HFFc6 (cell line): Measurements from ENCODE around the gene SNF8. TPM values are rescaled to one million over a fixed set of nuclear protein-coding genes. Genes with fewer than 3 reads are reported as not detected.
A peak's percentile ranks its signal among the peaks of the same experiment; 100 is the strongest.
"Not testable (repeated sequence)": the region's sequence is repeated elsewhere in the genome, so short reads cannot be mapped to it uniquely, and the experiment has no call there.

Source experiments
- DNase-seq: peaks from one replicate; pipeline ENCODE4 v3.0.0-alpha.2; 2018
- H3K27ac Mint-ChIP-seq: 2 replicates; pipeline ENCODE4 v1.8.0; 2020; ENCODE audit warnings: mild to moderate bottlenecking, mixed read lengths
- H3K27me3 Mint-ChIP-seq: 2 replicates; pipeline ENCODE4 v1.8.0; 2021; ENCODE audit warnings: mild to moderate bottlenecking, moderate library complexity, mixed read lengths; ENCODE audit not compliant: insufficient read depth
- H3K36me3 Mint-ChIP-seq: 2 replicates; pipeline ENCODE4 v1.8.0; 2021; ENCODE audit warnings: low read depth, mixed read lengths
- H3K4me1 Mint-ChIP-seq: 2 replicates; pipeline ENCODE4 v1.8.0; 2020; ENCODE audit warnings: low read depth, mixed read lengths
- H3K4me3 Mint-ChIP-seq: 2 replicates; pipeline ENCODE4 v1.8.0; 2020; ENCODE audit warnings: mild to moderate bottlenecking, moderate library complexity, mixed read lengths
- H3K9me3 Mint-ChIP-seq: 2 replicates; pipeline ENCODE4 v1.8.0; 2020; ENCODE audit warnings: mild to moderate bottlenecking, mixed read lengths
- total RNA-seq, 6 experiments: library from RNA; stranded (reverse); fragmentation: NEBNext Ultra II Directional; extraction: Animal tissue kit (Norgen Biotek cat#: 25700); gene quantifications; 2 replicates in 1 of 6; 3 replicates in 5 of 6; pipeline ENCODE4 v1.2.3, GENCODE V29; 2021
- TF ChIP-seq, protein P1 (sequence below): fragments of 200-600 bp; sonication (generic); IDR thresholded peaks from 2 replicates; pipeline ENCODE4 v1.5.0; 2021; ENCODE audit warnings: antibody characterized with exemption, mild to moderate bottlenecking

The SNF8 gene
- total RNA-seq, 6 experiments from 2014 or later = 131 to 176 (median 157) TPM

DNA sequence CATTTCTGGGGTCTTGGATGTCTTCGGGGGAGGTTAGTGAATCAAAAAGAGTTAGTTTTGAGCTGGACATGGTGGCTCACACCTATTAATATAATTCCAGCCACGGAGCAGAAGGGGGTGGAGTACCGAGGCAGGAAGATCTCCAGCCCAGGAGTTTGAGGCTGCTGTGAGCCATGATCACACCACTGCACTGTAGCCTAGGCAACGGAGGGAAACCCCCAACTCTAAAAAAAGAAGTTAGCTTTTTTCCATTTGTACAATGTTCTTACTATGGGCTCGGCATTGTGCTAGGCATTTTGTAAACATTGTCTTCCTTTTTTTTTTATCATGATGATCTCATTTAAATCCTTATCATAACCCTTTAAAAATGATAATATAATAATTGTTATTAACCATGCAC, 8.3 kb upstream of the SNF8 start:
- no peaks in the 10 kb centered on the region for H3K36me3 Mint-ChIP-seq
- peaks cover 21% of the 10 kb centered on the region for H3K4me1 Mint-ChIP-seq
- H3K9me3 Mint-ChIP-seq = no peaks in the 10 kb centered on the region
- TF ChIP-seq, protein P1, sequence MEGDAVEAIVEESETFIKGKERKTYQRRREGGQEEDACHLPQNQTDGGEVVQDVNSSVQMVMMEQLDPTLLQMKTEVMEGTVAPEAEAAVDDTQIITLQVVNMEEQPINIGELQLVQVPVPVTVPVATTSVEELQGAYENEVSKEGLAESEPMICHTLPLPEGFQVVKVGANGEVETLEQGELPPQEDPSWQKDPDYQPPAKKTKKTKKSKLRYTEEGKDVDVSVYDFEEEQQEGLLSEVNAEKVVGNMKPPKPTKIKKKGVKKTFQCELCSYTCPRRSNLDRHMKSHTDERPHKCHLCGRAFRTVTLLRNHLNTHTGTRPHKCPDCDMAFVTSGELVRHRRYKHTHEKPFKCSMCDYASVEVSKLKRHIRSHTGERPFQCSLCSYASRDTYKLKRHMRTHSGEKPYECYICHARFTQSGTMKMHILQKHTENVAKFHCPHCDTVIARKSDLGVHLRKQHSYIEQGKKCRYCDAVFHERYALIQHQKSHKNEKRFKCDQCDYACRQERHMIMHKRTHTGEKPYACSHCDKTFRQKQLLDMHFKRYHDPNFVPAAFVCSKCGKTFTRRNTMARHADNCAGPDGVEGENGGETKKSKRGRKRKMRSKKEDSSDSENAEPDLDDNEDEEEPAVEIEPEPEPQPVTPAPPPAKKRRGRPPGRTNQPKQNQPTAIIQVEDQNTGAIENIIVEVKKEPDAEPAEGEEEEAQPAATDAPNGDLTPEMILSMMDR = no peak
- H3K4me3 Mint-ChIP-seq = peak overlapping the region; percentile 44; the same call in 1 of the 2 replicates
- peak overlapping the region; percentile 14; the same call in 1 of the 2 replicates for H3K27ac Mint-ChIP-seq
- peaks cover 1% of the 10 kb centered on the region; the same call in 1 of the 2 replicates for H3K27me3 Mint-ChIP-seq
- no peak for DNase-seq

DNA sequence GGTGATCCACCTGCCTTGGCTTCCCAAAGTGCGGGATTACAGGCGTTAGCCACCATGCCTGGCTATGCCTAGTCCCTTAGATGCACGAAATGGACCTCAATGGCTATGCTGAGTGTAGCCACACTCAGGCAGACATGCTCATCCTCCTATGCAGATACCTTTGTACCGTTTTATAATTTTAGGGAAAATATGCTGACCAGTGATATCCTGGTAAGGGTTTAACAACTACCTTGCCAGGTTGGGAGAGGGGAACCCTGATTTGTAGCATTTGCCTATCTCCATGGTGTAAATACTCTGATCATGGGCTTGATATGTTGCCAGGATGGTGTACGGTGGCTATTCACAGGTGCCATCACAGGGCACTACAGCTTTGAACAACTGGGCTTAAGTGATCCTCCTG, 6.9 kb upstream of the SNF8 start:
- Mint-ChIP-seq H3K4me1 (peaks cover 17% of the 10 kb centered on the region), H3K27me3 (peaks cover 3% of the 10 kb centered on the region; the same call in 1 of the 2 replicates), H3K36me3 (no peaks in the 10 kb centered on the region), H3K4me3 (no peak overlapping the region), H3K9me3 (no peaks in the 10 kb centered on the region), H3K27ac (no peak overlapping the region)
- TF ChIP-seq, protein P1 = no peak
- no peak for DNase-seq

DNA sequence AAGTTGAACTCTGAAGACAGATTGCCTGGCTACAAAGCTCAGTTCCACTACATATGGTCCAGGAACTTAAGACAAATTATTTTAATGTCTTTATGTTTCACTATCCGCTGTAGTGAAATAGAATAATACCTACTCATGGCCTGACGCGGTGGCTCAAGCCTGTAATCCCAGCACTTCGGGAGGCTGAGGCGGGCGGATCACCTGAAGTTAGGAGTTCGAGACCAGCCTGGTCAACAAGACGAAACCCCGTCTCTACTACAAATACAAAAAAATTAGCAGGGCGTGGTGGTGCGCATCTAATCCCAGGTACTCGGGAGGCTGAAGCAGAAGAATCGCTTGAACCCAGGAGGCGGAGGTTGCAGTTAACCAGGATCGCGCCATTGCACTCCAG, 614 bp upstream of the SNF8 start:
- Mint-ChIP-seq H3K27ac (peak overlapping the region; percentile 94), H3K4me3 (peak overlapping the region; percentile 95), H3K36me3 (peaks cover 14% of the 10 kb centered on the region; the same call in 1 of the 2 replicates), H3K4me1 (peaks cover 17% of the 10 kb centered on the region)
- not testable (repeated sequence) for H3K27me3 Mint-ChIP-seq, H3K9me3 Mint-ChIP-seq, DNase-seq

- Mint-ChIP-seq H3K4me1 (no peaks in the 10 kb centered on the region; the same call in 1 of the 2 replicates), H3K9me3 (no peaks in the 10 kb centered on the region), H3K4me3 (no peak overlapping the region), H3K27me3 (no peaks in the 10 kb centered on the region; the same call in none of the 2 replicates), H3K27ac (no peak overlapping the region), H3K36me3 (peaks cover 52% of the 10 kb centered on the region)
- no peak for DNase-seq
- TF ChIP-seq, protein P1 = no peak
Observed at GRCh38 chr17:48933035-48933434, 11.6 kb downstream of the SNF8 start.

DNA sequence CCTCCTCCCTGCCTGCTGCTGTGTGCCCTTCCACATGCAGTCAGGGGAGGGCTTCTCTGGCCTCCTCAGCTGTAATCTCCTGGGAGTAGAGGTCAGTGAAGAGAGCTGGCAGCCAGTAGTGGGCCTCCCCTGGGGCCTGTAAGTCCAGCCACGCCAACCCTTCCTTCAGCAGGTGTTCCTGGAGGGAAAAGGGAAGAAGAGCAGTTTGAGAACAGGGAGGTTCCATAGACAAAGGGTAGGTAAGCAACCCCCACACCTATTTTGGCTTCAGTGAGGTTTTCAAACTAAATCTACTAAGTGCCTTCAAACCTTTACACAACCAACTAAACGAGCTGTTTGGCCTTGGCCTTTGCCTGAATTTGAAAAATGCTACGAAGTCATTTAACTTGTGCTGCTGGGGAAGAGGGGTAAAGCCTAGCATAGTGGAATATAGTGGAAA, 14.2 kb downstream of the SNF8 start:
- Mint-ChIP-seq H3K27me3 (no peaks in the 10 kb centered on the region; the same call in none of the 2 replicates), H3K4me3 (no peak overlapping the region), H3K4me1 (no peaks in the 10 kb centered on the region; the same call in 1 of the 2 replicates), H3K27ac (peak overlapping the region; percentile 51; the same call in 1 of the 2 replicates), H3K36me3 (peaks cover 59% of the 10 kb centered on the region), H3K9me3 (no peaks in the 10 kb centered on the region)
- DNase-seq = no peak
- TF ChIP-seq, protein P1 = no peak

DNA sequence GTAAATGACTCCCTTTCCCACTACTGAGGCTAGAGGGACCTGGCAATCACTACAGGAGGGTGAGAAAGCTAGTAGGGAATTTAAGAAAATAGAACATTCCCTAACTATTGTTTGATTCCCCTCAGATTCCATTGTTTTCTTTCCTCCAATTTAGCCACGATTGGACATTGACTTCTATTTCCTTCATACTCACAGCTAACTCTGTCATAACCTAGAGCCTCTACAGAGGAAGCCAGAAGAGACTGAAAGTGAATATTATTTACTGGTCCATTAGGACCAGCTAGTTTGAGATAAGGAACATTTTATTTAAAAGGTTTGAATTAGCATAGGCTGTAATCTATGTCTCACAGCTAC, 14.9 kb downstream of the SNF8 start:
- DNase-seq = no peak
- TF ChIP-seq, protein P1 = no peak
- H3K36me3 Mint-ChIP-seq = peaks cover 59% of the 10 kb centered on the region
- H3K27me3 Mint-ChIP-seq = no peaks in the 10 kb centered on the region; the same call in none of the 2 replicates
- no peak overlapping the region for H3K4me3 Mint-ChIP-seq
- peak overlapping the region; percentile 21 for H3K27ac Mint-ChIP-seq
- H3K4me1 Mint-ChIP-seq = no peaks in the 10 kb centered on the region; the same call in 1 of the 2 replicates
- H3K9me3 Mint-ChIP-seq = no peaks in the 10 kb centered on the region
